HG03378 (cell line): ENCODE results near the gene CHIC1.
A peak's percentile ranks its signal among the peaks of the same experiment; 100 is the strongest.
"Not testable (repeated sequence)": the region's sequence is repeated elsewhere in the genome, so short reads cannot be mapped to it uniquely, and the experiment has no call there.

Experiments
- ATAC-seq: cut with Tn5 transposase; IDR thresholded peaks from one replicate; pipeline ENCODE4 v1.9.1; 2021; ENCODE audit warnings: mild to moderate bottlenecking, moderate library complexity; ENCODE audit not compliant: unreplicated experiment

CHIC1 gene

DNA sequence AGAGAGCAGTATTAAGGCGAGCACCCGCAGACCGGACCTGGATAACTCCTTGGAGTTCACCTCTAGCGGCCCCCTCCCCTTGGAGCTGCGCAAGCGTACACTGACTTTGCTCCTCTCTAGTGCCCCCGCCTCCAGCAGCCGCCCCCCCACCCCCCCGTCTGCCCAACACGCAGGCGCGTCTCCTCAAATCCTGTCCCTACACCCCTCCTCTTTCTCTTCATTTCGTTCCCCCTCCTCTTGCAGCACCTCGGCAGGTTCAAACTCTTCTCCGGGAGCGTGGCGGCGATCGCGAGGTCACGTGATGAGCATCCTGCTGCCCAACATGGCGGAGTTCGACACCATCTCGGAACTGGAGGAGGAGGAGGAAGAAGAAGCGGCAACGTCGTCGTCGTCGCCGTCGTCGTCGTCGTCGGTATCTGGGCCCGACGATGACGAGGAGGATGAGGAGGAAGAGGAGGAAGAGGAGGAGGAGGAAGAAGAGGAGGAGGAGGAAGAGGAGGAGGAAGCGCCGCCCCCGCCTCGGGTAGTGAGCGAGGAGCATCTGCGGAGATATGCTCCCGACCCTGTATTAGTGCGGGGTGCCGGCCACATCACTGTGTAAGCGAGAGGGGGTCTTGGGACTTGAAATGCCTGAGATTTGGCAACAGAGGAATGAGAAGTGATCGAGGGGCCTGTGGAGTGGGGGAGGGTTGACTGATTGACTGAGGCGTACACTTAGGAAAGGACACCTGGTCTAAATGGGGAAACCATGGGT is at the start of gene CHIC1:
CHIC1 (plus strand) TSS at position 214 of the 754 bp plus-strand sequence; CDS start at position 302, 88 bp downstream.
- peak; percentile 56 for ATAC-seq

DNA sequence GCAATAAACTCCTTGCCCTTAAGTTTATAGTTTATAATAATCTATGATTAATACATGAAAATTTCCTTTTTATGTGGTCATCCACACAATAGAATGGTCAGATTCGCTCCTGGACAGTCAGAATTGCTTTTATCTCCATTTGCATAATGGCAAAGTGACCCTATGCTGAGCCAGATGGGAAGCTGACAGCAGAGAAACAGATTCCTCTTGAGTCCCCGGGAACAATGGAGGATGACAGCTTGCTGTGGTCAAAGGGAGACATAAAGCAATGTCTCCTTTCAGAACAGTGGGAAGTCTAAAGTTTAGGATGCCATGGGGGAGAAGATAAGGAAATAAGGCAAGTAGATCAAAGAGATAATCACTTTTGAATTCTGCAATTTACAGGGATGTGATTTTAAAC is 40.2 kb upstream of the CHIC1 start:
- not testable (repeated sequence) for ATAC-seq

DNA sequence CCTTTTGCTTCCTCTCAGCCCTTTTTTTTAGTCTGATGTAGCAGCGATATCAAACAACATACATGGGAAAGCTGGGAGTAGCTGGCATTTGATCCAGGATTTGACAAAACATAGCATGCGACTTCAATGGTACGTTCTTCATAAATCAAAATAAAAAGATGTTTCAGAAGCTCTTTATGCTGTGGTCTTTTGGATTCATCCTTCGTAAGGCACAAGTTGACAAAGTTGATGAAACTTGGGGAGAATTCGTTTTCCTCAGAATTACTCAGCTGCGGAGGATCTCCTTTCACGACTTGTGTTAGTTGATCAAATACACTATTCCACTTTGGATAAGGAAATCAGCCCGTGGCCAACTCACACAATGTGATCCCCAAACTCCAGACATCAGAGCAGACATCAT is 38.1 kb upstream of the CHIC1 start:
- no peak for ATAC-seq

DNA sequence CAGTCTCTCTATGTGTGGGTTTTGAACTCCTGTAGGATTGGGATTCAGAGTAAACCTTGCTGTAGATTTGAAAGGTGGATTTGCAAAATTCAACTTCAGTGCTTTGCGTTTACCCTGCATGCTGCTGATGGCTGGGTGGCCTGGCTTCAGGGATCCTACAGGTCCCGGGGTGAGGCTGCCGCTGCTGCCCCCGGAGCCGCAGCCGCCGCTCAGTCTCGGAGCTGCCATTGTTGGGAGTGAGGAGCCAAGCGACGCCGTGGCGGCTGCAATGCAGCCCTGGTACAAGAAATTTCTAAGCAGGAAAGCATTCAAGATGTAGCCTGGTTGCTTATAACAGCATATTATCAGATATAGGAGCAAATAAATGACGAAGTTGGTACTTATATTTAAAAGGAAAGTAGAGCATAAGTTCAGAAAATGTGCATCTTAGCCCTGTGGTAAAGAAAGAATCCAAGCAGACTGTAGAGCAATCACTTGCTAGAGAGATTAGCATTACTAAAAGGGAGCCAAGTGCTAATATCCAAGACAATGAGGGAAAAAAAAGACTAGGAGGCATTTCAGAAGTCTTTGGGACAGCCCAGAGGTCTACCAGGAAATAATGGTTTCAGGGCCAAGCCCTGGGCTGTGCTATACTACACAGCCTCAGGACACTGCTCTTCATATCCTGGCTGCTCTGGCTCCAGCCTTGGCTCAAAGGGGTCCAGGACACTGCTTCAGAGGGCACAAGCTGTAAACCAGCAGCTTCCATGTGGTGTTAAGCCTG is 36.9 kb upstream of the CHIC1 start:
- ATAC-seq, result no peak

DNA sequence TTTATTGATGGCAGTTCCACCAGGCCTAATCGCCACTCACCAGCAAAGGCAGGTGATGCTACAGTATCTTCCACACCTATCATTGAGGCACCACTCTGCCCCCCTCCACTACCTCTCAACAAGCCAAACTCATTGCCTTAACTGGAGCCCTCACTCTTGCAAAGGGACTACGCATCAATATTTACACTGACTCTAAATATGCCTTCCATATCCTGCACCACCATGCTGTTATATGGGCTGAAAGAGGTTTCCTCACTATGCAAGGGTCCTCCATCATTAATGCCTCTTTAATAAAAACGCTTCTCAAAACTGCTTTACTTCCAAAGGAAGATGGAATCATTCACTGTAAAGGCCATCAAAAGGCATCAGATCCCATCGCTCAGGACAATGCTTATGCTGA is 31.3 kb upstream of the CHIC1 start:
- not testable (repeated sequence) for ATAC-seq

DNA sequence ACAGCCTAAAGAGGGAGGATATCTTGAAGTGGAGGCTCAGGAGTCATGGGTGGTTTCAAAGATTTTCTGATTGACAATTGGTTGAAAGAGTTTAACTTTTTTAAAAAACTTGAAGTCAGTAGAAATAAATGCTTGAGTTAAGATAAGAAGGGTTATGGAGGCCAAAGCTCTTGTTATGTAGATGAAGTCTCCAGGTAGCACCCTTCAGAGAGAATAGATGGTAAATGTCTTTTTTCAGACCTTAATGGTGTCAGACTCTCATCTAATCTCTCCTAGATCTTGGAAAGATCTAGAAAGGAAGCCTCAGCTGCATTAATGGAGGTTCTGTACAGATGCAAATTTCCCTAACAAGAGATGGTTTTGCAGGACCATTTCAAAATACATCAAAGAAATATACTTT is 6.8 kb upstream of the CHIC1 start:
- ATAC-seq, result no peak

DNA sequence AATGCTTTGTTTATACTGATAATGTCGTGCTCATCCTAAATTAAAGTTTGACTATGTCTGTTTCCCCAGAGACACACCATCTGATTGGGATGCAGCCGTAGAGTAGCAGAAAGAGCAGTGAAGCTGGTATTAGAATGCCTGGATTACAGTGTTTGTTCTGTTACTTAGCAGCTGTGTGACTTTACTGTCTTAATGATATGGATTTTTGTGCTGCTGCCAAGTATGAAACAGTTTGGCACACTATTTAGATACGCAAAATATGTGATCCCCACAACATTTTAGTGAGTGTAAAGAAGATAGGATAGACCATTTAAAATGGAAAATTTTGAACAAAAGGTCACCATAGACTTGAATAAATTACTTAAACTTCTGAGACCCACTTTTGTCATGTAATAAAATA is 1.2 kb upstream of the CHIC1 start:
- no peak for ATAC-seq

DNA sequence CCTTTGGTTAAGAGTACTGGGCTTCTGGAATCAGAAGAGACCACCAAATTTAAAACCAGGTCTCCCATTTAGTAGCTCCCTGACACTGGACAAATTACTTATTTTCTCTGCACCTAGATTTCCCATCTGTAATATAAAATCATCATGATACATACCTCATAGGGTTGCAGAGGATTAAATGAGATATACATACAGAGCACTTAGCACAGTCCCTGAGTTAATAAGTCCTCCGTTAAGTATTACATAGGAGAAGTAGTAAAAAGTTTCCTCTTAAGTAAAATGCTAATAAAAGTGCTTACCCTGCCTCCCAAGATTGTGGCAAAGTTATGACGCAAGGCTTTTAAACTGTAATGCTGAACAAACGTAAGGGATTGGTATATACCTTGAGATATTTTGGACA is 539 bp upstream of the CHIC1 start:
- peak; percentile 15 for ATAC-seq

DNA sequence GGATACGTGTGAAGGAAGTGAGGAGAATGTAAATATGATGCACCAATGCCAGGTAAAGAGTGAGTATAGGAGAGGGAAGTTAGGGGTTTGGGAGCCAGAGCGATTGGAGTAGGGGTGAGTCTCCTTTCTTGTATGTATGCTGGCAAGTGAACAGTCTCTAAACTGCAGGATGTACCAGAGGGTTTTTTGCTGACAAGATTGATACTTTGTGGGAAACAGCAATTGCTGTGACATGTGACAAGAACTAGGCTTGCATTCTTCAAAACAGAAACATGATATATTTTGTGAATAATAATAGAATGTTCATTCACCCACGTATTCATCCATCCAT is 706 bp downstream of the CHIC1 start:
- ATAC-seq, result no peak

DNA sequence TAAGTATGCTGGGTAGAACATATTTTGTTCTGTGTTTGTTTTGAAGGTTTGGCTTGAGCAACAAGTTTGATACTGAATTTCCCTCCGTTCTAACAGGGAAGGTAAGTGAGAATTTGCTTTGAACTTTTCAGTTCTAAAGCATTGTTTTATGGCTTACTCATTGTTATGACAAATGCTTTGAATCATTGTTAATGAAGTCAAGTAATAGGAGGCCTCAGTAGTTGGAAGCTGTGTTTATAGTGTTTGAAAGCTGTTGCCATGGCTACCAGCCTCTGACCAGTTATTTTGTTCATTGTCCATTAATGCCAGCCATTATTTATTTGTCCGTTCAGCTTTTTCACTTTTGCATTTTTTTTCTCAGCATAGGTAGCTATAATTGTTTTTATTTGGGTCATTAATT is 14.4 kb downstream of the CHIC1 start:
- no peak for ATAC-seq

DNA sequence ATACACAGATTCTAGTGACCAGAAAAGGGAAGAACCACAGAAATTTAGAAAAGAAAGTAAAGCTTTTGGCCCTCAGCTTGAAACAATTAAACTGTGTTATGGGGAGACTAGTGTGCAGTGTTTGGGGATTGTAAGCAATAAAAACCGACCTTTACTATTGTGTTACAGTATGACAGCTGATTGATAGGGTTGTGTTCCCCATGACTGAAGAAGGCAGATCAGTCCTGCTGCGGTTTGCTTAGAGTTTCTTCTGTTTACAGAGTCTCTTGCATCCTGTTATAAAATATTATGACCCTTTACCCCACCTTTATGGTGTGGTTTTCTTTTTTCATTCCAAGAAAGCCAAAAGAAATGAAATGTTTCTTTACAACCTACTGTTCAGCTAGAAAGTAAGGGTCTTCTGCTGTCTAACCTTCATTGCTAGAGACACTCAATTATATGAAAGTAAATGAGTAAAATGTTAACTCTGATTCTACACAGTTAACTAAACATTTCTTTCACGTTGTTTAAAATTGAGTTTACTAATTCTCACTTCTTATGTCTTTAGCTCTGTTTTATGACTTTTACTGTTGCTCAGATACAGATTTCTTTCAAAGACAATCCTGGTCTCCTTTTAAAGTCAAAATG is 18.1 kb downstream of the CHIC1 start:
- ATAC-seq, result peak; percentile 77

DNA sequence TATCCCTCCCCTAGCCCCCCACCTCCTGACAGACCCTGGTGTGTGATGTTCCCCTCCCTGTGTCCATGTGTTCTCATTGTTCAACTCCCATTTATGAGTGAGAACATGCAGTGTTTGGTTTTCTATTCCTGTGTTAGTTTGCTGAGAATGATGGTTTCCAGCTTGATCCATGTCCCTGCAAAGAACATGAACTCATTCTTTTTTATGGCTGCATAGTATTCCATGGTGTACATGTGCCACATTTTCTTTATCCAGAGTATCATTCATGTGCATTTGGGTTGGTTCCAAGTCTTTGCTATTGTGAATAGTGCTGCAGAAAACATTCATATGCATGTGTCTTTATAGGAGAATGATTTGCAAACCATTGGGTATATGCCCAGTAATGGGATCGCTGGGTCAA is 34.8 kb downstream of the CHIC1 start:
- not testable (repeated sequence) for ATAC-seq

DNA sequence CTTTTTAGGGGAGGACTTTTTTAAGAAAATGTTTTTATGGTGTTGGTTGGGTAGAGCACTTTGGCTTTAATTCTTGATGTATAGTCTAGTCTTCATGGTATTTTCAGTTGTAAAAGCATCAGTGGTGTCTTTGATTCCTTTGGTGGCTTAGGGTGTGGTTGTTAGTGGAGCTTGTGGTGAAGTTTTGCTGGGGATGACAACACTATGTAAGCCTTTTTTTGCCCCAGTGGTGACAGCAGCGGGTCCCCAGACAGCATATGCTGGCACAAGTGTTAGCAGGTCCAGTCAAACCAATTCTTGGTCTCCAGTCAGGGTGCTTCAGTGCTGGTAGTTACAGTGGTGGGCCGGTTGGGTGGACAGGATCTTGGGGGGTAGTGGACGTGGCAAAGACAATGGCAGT is 52.0 kb downstream of the CHIC1 start:
- no peak for ATAC-seq

DNA sequence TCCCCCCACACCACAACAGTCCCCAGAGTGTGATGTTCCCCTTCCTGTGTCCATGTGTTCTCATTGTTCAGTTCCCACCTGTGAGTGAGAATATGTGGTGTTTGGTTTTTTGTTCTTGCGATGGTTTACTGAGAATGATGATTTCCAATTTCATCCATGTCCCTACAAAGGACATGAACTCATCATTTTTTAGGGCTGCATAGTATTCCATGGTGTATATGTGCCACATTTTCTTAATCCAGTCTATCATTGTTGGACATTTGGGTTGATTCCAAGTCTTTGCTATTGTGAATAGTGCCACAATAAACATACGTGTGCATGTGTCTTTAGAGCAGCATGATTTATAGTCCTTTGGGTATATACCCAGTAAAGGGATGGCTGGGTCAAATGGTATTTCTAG is 78.7 kb downstream of the CHIC1 start:
- ATAC-seq, result not testable (repeated sequence)

DNA sequence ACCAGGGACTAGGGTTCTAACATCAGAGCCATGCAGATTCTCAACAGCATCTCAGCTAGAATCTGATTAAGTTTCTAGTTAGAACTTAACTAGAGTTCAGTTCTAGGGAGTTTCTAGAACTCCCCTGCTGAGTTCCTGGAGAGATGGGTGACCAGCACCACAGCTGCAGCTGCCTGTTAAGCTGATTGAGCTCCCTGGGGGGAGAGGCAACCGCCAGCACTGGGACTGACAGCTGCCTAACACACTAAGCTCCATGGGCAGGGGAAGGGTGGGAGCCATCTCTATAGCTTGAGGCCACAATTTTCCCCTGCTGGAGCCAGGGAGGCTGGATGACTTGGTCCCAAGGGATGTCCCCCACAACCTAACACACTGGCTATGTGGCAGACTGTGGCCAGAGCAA is 84.2 kb downstream of the CHIC1 start:
- no peak for ATAC-seq

DNA sequence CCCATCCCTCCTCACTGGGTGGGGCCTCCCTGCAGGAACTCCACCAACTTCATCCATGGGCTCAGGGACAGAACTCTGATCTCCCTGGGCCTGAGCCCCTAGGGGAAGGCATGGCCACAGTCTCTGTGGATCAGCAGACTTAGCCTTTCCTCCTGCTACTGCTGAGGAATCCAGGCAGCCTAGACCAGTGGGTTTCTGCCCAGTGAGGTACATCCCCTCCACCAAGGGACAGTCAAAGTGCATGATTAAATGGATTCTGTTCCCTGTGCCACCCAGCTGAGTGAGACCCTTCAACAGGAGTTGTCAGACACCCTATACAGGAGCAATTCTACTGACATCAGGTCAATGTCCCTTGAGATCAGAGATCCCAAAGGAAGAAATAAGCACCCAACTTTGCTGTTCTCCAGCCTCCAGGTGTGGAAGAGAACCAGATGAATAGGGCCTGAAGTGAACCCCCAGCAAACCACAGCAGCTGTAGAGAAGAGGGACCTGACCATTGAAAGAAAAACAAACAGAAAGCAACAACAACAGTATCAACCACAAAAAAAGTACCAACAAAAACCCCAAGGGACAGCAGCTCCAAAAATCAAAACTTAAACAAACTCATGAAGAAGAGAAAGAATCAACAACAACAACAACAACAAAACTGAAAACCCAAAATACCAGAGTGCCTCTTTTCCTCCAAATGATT is 84.8 kb downstream of the CHIC1 start:
- no peak for ATAC-seq

DNA sequence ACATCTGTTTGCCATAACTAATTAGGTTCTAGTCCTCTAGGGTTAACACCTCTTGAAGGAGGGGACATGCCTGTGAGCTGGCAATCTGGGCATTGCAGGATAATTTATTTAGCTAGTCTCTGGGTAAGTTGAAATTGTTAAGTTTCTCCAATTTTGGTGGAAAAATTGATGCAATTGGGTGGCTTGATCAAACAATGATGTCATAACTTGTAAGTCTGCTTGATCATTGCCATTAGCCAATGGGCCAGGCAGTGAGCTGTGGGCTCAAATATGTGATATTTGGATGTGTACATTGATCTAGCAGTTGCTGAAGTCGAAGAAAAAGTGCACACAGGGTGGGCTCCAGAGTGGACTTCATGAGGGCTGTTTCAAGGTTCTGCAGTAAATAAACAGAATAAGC is 98.3 kb downstream of the CHIC1 start:
- ATAC-seq, result not testable (repeated sequence)

DNA sequence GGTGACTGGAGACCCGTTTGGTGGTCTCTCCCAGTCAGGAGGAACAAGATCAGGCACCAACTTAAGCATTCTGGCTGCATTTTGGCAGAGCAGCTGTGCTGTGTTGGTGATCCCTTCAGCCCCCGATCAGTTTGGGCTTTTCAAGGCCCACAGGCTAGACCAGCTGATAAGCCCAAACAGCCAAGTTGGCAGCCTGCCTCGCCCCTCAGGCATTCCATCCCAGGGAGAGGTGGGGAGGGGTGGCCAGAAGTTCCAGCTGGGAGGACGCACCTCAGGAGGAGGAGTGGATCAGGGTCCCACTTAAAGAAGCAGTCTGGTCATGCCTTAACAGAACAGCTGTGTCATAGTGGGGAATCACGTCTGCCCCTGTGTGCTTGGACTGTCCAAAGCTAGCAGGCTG is 105.8 kb downstream of the CHIC1 start:
- no peak for ATAC-seq

DNA sequence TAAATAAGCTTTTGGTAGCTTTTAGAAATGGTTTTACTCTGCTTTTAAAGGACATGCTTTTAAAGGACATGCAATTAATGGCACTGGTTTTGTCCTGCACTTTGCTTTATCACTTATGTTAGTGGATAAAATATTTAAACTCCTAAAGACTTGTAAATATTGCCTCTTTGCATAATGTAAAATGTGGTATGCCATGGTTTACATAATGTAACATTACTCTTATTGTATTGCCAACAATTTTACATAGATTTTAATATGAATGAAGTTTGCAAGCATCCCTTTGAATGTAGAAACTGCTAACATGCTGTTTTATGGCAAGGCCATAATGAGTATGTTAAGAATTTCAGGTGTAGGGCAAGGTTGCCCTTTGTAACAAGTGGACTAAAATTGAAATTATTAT is 118.4 kb downstream of the CHIC1 start:
- ATAC-seq, result no peak

DNA sequence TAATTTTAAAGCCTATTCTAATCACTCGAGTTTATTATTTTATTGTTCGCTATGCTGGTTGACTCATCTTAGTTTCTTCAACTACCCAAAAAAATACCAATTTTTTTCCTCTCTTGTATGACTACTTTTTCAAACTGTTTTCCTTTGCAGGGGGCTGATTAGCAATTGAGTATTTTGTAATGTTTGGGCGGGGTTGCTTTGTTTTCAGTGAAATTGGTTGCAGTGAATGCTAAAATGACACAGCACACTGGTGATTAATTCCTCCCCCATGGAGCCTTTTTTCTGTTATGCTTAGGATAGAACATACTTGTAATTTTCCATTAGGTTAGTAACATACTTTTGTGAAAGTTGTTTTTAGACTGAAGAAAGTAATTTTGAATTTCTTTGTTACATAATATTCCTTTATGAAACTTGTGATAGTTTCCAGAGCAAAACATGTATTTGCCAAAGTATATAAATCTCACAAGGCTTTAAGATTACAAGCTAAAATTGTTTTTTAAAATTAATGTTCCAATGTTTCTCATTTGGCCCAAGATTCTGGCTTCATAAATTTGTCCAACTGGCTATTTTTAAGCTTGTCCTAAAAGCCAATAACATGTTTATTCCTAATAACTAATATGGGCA is 120.4 kb downstream of the CHIC1 start:
- no peak for ATAC-seq

DNA sequence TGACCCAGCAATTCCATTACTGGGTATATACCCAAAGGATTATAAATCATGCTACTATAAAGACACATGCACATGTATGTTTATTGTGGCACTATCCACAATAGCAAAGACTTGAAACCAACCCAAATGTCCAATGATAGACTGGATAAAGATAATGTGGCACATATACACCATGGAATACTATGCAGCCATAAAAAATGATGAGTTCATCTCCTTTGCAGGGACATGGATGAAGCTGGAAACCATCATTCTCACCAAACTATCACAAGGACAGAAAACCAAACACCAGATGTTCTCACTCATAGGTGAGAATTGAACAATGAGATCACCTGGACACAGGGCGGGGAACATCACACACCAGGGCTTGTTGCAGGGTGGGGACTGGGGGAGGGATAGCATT is 144.0 kb downstream of the CHIC1 start:
- not testable (repeated sequence) for ATAC-seq
